Right lobe of liver (tissue), 4 donors: ENCODE data around the gene RALGAPB.

ENCODE experiments used
- POLR2A ChIP-seq: fragments of 450-650 bp; IDR thresholded peaks from one replicate; pipeline ENCODE4 v1.6.1; 2017; ENCODE audit warnings: antibody characterized with exemption, mild to moderate bottlenecking
- TF ChIP-seq, protein P1 (sequence below), 4 donors: fragments of 200-600 bp in 3 of 4; fragments of 450-650 bp in 1 of 4; IDR thresholded peaks; one replicate each; pipeline versions ENCODE4 v1.5.1 to v1.8.0; 2016 to 2022; ENCODE audit warnings: antibody characterized with exemption in 4 of 4, mild to moderate bottlenecking in 2 of 4
- donor health status: DM: no; HTN: no; CAD: no.
- donor health status: DM: no; HTN: no; CAD: no.
- donor health status: DM: no; HTN: yes; CAD: no.

DNA sequence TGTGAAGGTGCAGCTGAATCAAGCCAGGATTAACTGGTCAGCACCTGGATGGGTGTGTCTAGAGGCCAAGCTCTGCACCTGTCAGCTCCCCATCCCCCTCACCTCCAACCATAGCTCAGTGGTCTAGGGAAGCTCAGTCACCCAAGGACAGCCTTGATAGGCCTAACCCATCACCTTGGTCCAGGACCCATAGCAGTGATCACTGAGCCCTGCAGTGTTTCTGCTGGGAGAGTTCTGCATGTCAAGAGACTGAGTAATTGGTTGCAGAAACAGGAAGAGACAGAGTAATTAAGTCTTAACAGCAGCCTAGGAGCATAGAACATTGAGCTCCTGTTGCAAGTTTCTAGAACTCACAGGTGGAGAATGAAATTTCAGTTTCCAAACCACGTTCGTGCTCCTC lies 18.7 kb upstream of the RALGAPB start:
- TF ChIP-seq, protein P1, sequence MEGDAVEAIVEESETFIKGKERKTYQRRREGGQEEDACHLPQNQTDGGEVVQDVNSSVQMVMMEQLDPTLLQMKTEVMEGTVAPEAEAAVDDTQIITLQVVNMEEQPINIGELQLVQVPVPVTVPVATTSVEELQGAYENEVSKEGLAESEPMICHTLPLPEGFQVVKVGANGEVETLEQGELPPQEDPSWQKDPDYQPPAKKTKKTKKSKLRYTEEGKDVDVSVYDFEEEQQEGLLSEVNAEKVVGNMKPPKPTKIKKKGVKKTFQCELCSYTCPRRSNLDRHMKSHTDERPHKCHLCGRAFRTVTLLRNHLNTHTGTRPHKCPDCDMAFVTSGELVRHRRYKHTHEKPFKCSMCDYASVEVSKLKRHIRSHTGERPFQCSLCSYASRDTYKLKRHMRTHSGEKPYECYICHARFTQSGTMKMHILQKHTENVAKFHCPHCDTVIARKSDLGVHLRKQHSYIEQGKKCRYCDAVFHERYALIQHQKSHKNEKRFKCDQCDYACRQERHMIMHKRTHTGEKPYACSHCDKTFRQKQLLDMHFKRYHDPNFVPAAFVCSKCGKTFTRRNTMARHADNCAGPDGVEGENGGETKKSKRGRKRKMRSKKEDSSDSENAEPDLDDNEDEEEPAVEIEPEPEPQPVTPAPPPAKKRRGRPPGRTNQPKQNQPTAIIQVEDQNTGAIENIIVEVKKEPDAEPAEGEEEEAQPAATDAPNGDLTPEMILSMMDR (IDR thresholded peaks at IDR 0.05) = no peak
- TF ChIP-seq POLR2A = no peak
